GM21528 (cell line): ENCODE measurements around the gene TARS2.

Source experiments
- ATAC-seq: cut with Tn5 transposase; IDR thresholded peaks from one replicate; pipeline ENCODE4 v1.9.1; 2021; ENCODE audit warnings: mild to moderate bottlenecking, moderate library complexity; ENCODE audit not compliant: unreplicated experiment, low FRiP score

Gene TARS2

GRCh38 chr1:150555198-150555970, 68.2 kb downstream of the TARS2 start:
- ATAC-seq: no peak

- no peak for ATAC-seq
Measured at GRCh38 chr1:150555971-150556865, 69.0 kb downstream of the TARS2 start.

GRCh38 chr1:150557065-150557600, 69.9 kb downstream of the TARS2 start:
- ATAC-seq: no peak
